ENCODE data around the gene VTCN1.

VTCN1 gene

DNA sequence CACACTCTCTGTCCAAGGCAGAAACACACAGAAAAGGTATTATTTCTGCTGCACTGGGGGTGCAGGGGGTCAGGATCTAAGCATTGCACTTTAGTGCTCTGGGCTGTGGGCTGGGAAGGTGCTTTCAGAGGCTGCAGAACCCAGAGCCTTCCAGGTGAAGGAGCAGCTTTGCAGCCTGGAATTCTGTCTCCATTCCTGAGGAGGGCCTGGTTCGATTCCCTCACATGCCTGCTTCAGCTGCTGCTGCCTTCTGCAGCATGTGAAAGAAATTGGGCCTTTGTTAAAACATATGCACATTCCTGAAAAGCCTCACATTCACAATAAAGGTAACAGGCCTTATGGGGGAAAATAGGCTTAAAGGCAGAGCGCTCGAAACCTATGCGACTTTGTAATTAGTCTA, 35.9 kb downstream of the VTCN1 start:
- in situ Hi-C loops (cut with MboI; ENCODE audit: low pct_unique_long_range_greater_than_20kb, low sequenced_read_pairs, unreplicated experiment): no loop called here
- DNase-seq (ENCODE audit: low spot score): no peak
- TF ChIP-seq, protein P1, sequence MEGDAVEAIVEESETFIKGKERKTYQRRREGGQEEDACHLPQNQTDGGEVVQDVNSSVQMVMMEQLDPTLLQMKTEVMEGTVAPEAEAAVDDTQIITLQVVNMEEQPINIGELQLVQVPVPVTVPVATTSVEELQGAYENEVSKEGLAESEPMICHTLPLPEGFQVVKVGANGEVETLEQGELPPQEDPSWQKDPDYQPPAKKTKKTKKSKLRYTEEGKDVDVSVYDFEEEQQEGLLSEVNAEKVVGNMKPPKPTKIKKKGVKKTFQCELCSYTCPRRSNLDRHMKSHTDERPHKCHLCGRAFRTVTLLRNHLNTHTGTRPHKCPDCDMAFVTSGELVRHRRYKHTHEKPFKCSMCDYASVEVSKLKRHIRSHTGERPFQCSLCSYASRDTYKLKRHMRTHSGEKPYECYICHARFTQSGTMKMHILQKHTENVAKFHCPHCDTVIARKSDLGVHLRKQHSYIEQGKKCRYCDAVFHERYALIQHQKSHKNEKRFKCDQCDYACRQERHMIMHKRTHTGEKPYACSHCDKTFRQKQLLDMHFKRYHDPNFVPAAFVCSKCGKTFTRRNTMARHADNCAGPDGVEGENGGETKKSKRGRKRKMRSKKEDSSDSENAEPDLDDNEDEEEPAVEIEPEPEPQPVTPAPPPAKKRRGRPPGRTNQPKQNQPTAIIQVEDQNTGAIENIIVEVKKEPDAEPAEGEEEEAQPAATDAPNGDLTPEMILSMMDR (IDR thresholded peaks at IDR 0.05; ENCODE audit: extremely low read depth, insufficient read depth, missing control alignments): no peak

DNA sequence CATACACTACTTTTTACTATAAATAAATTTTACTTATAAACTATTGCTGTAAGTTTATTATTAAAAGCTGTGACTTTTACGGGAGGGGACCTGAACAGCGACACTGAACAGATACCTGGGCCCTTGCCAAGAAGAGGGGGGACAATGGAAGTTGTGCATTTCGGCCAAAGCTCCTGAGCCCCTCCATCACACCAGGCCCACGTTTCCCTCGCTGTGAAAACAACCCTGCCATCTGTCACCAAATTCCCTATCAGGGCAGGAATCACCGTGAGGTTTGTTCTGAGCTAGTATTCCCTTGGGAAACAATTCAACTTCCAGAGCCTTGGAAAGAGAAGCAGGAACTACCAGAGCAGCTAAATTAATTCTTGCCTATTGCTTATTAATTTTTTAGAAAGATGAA, 37.0 kb downstream of the VTCN1 start:
- TF ChIP-seq, protein P1 (IDR thresholded peaks at IDR 0.05; ENCODE audit: extremely low read depth, insufficient read depth, missing control alignments): no peak
- in situ Hi-C loops (cut with MboI; ENCODE audit: low pct_unique_long_range_greater_than_20kb, low sequenced_read_pairs, unreplicated experiment): no loop called here
- no peak for DNase-seq (ENCODE audit: low spot score)

DNA sequence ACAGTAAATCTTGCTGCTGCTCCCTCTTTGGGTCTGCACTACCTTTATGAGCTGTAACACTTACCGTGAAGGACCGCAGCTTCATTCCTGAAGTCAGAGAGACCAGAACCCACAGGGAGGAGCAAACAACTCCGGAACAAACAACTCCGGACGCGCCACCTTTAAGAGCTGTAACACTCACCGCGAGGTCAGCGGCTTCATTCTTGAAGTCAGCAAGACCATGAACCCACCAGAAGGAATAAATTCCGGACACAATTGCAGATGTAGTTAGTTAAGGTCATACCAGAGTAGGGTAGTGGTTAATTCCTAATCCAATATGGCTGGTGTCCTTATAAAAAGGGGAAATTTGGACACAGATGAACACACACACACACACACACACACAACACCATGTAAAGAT, 37.7 kb downstream of the VTCN1 start:
- TF ChIP-seq, protein P1 (IDR thresholded peaks at IDR 0.05; ENCODE audit: extremely low read depth, insufficient read depth, missing control alignments): no peak
- in situ Hi-C loops (cut with MboI; ENCODE audit: low pct_unique_long_range_greater_than_20kb, low sequenced_read_pairs, unreplicated experiment): no loop called here

DNA sequence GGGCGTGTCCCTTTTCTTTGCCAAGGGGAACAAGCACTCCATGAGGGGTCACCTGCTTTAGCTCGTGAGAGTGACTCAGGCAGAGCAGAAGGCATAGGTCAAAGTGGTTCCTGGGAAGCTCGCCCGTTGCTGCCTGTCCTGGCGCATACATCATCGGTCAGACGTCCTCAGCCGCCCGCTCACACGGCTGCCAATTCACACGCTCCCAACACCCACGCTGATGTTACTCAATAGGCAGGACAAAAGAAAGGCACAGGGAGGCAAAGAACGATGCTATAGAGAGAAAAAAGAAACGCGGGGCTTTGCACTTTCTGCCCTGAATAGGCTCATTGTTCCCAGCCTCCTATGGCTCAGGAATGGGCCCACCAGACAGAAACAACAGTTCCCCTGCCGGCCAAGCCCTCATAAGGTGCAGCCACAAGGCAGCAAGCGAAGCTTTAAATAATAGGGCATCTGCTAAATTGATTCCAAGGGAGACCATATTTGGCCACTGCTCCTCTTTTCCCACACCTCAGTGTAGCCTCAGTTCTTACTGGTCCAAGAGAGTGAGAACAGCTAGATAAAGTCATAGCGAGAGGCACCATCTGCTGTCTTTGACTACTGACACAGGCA, 38.7 kb downstream of the VTCN1 start:
- no peak for DNase-seq (ENCODE audit: low spot score)
- in situ Hi-C loops (cut with MboI; ENCODE audit: low pct_unique_long_range_greater_than_20kb, low sequenced_read_pairs, unreplicated experiment): no loop called here
- TF ChIP-seq, protein P1 (IDR thresholded peaks at IDR 0.05; ENCODE audit: extremely low read depth, insufficient read depth, missing control alignments): no peak

More for the DNA sequence above, 37.7 kb downstream of the VTCN1 start:
- no peak for DNase-seq (ENCODE audit: low spot score)

DNA sequence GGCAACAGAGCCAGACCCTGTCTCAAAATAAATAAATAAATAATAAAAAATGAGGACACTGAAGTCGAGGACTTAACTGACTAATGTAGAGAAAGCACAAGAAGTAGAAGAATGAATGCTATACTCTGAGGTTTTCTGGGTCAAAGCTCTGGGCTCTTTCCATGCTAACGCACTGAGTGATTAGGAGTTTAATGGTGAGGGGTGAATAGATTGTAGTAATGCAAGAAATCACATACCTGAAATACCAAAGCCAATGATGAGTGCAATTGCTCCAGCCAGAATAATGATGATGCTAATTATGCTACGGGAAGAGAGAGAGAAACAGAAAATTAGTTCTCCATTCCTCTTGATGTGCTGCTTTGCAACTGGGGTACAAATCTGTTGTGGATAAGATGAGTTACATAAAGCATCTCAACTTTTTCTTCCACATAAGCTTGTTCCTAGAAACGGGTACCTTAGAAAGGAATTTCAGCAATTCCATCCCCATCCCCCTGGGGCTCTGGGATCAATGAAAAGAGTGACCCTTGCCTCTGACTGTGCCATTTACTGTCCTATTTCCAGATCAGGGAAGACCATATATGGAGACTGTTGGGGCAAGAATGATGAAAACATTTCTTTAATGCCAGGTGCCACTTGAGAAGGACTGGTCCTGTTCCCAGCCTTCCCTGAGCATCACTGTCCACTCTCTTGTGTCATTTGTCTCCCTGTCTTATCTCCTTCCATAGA, 40.7 kb downstream of the VTCN1 start:
- no peak for DNase-seq (ENCODE audit: low spot score)
- TF ChIP-seq, protein P1 (IDR thresholded peaks at IDR 0.05; ENCODE audit: extremely low read depth, insufficient read depth, missing control alignments): no peak
- in situ Hi-C loops (cut with MboI; ENCODE audit: low pct_unique_long_range_greater_than_20kb, low sequenced_read_pairs, unreplicated experiment): no loop called here

DNA sequence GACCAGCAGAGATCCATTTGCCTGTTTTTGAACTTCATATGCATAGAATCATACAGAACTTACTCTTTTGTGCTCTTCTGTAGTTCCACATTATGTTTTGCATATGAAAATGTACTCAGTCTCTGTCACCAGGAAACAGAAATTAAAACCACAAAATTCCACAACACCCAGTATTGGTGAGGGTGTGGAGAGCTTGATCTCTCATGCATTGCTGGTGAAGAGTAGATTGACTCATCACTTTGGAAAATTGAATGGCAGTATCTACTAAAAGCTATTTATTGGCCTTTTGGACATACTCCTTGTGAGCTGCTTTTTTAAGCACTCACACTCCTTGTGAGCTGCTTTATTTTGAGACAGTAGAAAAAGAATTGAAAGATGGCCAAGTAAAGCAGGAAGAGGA, 43.3 kb downstream of the VTCN1 start:
- in situ Hi-C loops (cut with MboI; ENCODE audit: low pct_unique_long_range_greater_than_20kb, low sequenced_read_pairs, unreplicated experiment): no loop called here
- no peak for DNase-seq (ENCODE audit: low spot score)
- TF ChIP-seq, protein P1 (IDR thresholded peaks at IDR 0.05; ENCODE audit: extremely low read depth, insufficient read depth, missing control alignments): no peak

All from GM13977 (cell line).